H1 (cell line): ENCODE data around the gene LTBR. TPM values are rescaled to one million over a fixed set of nuclear protein-coding genes. Genes with fewer than 3 reads are reported as not detected.

Experiments used
- CTCF ChIA-PET: fragments of 300-600 bp; sonication (Branson Sonifier 250); formaldehyde crosslinking; loops from one replicate; lab custom pipeline; 2021; ENCODE audit not compliant: partially characterized antibody; lab: Charles Lee
- POLR2A ChIA-PET: fragments of 300-600 bp; sonication (Branson Sonifier 250); formaldehyde crosslinking; loops from one replicate; lab custom pipeline; 2021; ENCODE audit warnings: inconsistent platforms; ENCODE audit not compliant: partially characterized antibody; lab: Charles Lee
- DNase-seq, 2 experiments: peaks; one replicate each; pipeline versions ENCODE4 v3.0.0 to v3.0.0-alpha.2; 2010 to 2022; ENCODE audit warnings: low spot score in 2 of 2, low read depth in 1 of 2, mixed read lengths in 1 of 2
- FAIRE-seq: peaks from 2 replicates; lab custom pipeline; 2011; peaks lifted over from hg19 to GRCh38; lab: Jason Lieb, UNC
- H2AFZ ChIP-seq: 2 replicates; pipeline ENCODE4 v1.8.1; 2012; ENCODE audit warnings: low read length, inconsistent platforms
- H2AK5ac ChIP-seq: 2 replicates; pipeline ENCODE4 v1.6.1; 2013; ENCODE audit warnings: low read depth, low read length
- H2BK120ac ChIP-seq: replicated peaks from 2 replicates; pipeline ENCODE3; 2013; ENCODE audit warnings: low read depth, low read length, inconsistent platforms
- H2BK12ac ChIP-seq: 2 replicates; pipeline ENCODE4 v1.6.1; 2013; ENCODE audit warnings: low read depth, low read length
- H2BK15ac ChIP-seq: 2 replicates; pipeline ENCODE4 v1.6.1; 2013; ENCODE audit warnings: low read length
- H2BK20ac ChIP-seq: 2 replicates; pipeline ENCODE4 v1.6.1; 2013; ENCODE audit warnings: low read length
- H2BK5ac ChIP-seq: 2 replicates; pipeline ENCODE4 v1.6.1; 2013; ENCODE audit warnings: low read depth, low read length
- H3K14ac ChIP-seq: 2 replicates; pipeline ENCODE4 v1.6.1; 2013; ENCODE audit warnings: inconsistent platforms; ENCODE audit not compliant: insufficient read length
- H3K18ac ChIP-seq: 2 replicates; pipeline ENCODE4 v1.6.1; 2013; ENCODE audit warnings: low read length; ENCODE audit errors: extremely low read depth
- H3K23ac ChIP-seq: 2 replicates; pipeline ENCODE4 v1.6.1; 2013; ENCODE audit warnings: inconsistent platforms; ENCODE audit not compliant: insufficient read length
- H3K23me2 ChIP-seq: 2 replicates; pipeline ENCODE4 v1.6.1; 2013; ENCODE audit warnings: low read depth, low read length
- H3K27ac ChIP-seq: 2 replicates; pipeline ENCODE4 v1.6.1; 2011; ENCODE audit warnings: low read depth, low read length, inconsistent platforms
- H3K27me3 ChIP-seq, 4 experiments: replicated peaks in 1 of 4; 1 replicate in 1 of 4; 2 replicates in 3 of 4; pipeline versions ENCODE4 v1.6.1 to v1.8.1; 2011 to 2013; ENCODE audit warnings: low read length in 3 of 4, mild to moderate bottlenecking in 3 of 4, inconsistent platforms in 2 of 4, mixed read lengths in 2 of 4, moderate library complexity in 1 of 4; ENCODE audit not compliant: control insufficient read depth in 3 of 4, insufficient read depth in 3 of 4; ENCODE audit errors: extremely low read depth in 1 of 4
- H3K36me3 ChIP-seq, 4 experiments: 2 replicates each; pipeline versions ENCODE4 v1.6.1 to v1.8.1; 2011 to 2013; ENCODE audit warnings: mild to moderate bottlenecking in 4 of 4, low read length in 3 of 4, moderate library complexity in 2 of 4, control low read depth in 1 of 4, inconsistent platforms in 1 of 4; ENCODE audit not compliant: insufficient read depth in 4 of 4, control insufficient read depth in 2 of 4
- H3K4ac ChIP-seq: replicated peaks from 2 replicates; pipeline ENCODE3; 2013; ENCODE audit warnings: low read length, low read depth, mixed read lengths, inconsistent platforms; ENCODE audit not compliant: insufficient read length
- H3K4me1 ChIP-seq, 4 experiments: replicated peaks in 1 of 4; 1 replicate in 1 of 4; 2 replicates in 3 of 4; pipeline versions ENCODE4 v1.6.1 to v1.8.1; 2011 to 2013; ENCODE audit warnings: low read length in 3 of 4, inconsistent platforms in 2 of 4, mixed read lengths in 1 of 4; ENCODE audit not compliant: insufficient read depth in 4 of 4, control insufficient read depth in 3 of 4
- H3K4me2 ChIP-seq, 2 experiments: 2 replicates each; pipeline versions ENCODE4 v1.6.1 to v1.8.1; 2011 to 2013; ENCODE audit warnings: low read depth in 2 of 2, low read length in 2 of 2, control low read depth in 1 of 2, inconsistent platforms in 1 of 2, mild to moderate bottlenecking in 1 of 2; ENCODE audit not compliant: insufficient read depth in 1 of 2
- H3K4me3 ChIP-seq, 4 experiments: fragments of 200-600, 300-600 bp in 1 of 4; sonication (generic), shearing (Covaris generic), sonication (Bioruptor Twin) in 1 of 4; 2 replicates each; pipeline versions ENCODE4 v1.5.1 to v1.8.1; 2011 to 2016; ENCODE audit warnings: low read length in 4 of 4, low read depth in 3 of 4, control low read depth in 2 of 4, inconsistent platforms in 2 of 4, mild to moderate bottlenecking in 2 of 4, mixed read lengths in 1 of 4, moderate library complexity in 1 of 4; ENCODE audit not compliant: insufficient read depth in 2 of 4; ENCODE audit errors: extremely low read depth in 1 of 4
- H3K56ac ChIP-seq: replicated peaks from 2 replicates; pipeline ENCODE3; 2013; ENCODE audit warnings: low read depth, mild to moderate bottlenecking, mixed read lengths, low read length, inconsistent platforms; ENCODE audit not compliant: insufficient read length
- H3K79me1 ChIP-seq: 2 replicates; pipeline ENCODE4 v1.6.1; 2013; ENCODE audit warnings: low read depth, low read length, control low read depth
- H3K79me2 ChIP-seq, 2 experiments: 2 replicates each; pipeline versions ENCODE4 v1.6.1 to v1.8.1; 2012 to 2013; ENCODE audit warnings: low read length in 2 of 2, mild to moderate bottlenecking in 2 of 2, inconsistent platforms in 1 of 2; ENCODE audit not compliant: insufficient read depth in 2 of 2, control insufficient read depth in 1 of 2
- H3K9ac ChIP-seq, 4 experiments: replicated peaks in 1 of 4; 1 replicate in 1 of 4; 2 replicates in 3 of 4; pipeline versions ENCODE4 v1.6.1 to v1.8.1; 2011 to 2013; ENCODE audit warnings: low read depth in 3 of 4, low read length in 3 of 4, control low read depth in 2 of 4, mild to moderate bottlenecking in 2 of 4, moderate library complexity in 2 of 4, inconsistent platforms in 1 of 4; ENCODE audit errors: extremely low read depth in 1 of 4
- H3K9me3 ChIP-seq, 2 experiments: 2 replicates each; pipeline versions ENCODE4 v1.6.1 to v1.8.1; 2012 to 2013; ENCODE audit warnings: mild to moderate bottlenecking in 2 of 2, moderate library complexity in 2 of 2, control low read depth in 1 of 2, inconsistent platforms in 1 of 2, low read depth in 1 of 2, low read length in 1 of 2, mixed read lengths in 1 of 2; ENCODE audit not compliant: insufficient read depth in 2 of 2
- H4K20me1 ChIP-seq, 2 experiments: replicated peaks in 1 of 2; 2 replicates each; pipeline versions ENCODE3 to v1.8.1; 2011 to 2013; ENCODE audit warnings: inconsistent platforms in 2 of 2, low read length in 2 of 2, mild to moderate bottlenecking in 1 of 2; ENCODE audit not compliant: insufficient read depth in 2 of 2, control insufficient read depth in 1 of 2
- H4K5ac ChIP-seq: 2 replicates; pipeline ENCODE4 v1.6.1; 2013; ENCODE audit warnings: low read length, low read depth, mixed read lengths, inconsistent platforms; ENCODE audit not compliant: insufficient read length
- H4K8ac ChIP-seq: 2 replicates; pipeline ENCODE4 v1.8.0; 2013; ENCODE audit warnings: mild to moderate bottlenecking, moderate library complexity, low read length, inconsistent platforms; ENCODE audit not compliant: insufficient read depth; ENCODE audit errors: extremely low read depth
- H4K91ac ChIP-seq: replicated peaks from 2 replicates; pipeline ENCODE3; 2013; ENCODE audit warnings: low read length, mixed read lengths, inconsistent platforms; ENCODE audit not compliant: insufficient read length
- FOSL1 ChIP-seq: IDR thresholded peaks from 2 replicates; pipeline ENCODE4 v1.6.1; 2011; ENCODE audit warnings: mild to moderate bottlenecking, low read depth, low read length, moderate library complexity; ENCODE audit not compliant: insufficient read depth
- HDAC6 ChIP-seq: IDR thresholded peaks from one replicate; pipeline ENCODE4 v1.7.1; 2012; ENCODE audit warnings: low read depth, mild to moderate bottlenecking, inconsistent platforms, low read length, moderate library complexity
- MAFK ChIP-seq: IDR thresholded peaks from 2 replicates; pipeline ENCODE4 v1.6.1; 2012; ENCODE audit warnings: low read depth, mild to moderate bottlenecking, improper control_type of control experiment, low read length
- SIN3A ChIP-seq, 2 experiments: IDR thresholded peaks in 1 of 2; conservative IDR thresholded peaks in 1 of 2; 2 replicates each; pipeline ENCODE4 v1.6.1; 2011 to 2012; ENCODE audit warnings: low read length in 2 of 2, improper control_type of control experiment in 1 of 2, low read depth in 1 of 2, mild to moderate bottlenecking in 1 of 2
- WGBS, 2 experiments: shearing (Covaris generic) in 1 of 2; methylation state at CpG; one replicate each; pipeline versions ENCODE4 v1.1.6 to v1.1.7; 2013 to 2015; ENCODE audit warnings: low lambda C conversion rate in 2 of 2, mixed read lengths in 2 of 2, inconsistent platforms in 1 of 2, low coverage in 1 of 2, missing lambda C conversion rate in 1 of 2; ENCODE audit not compliant: insufficient replicate concordance in 2 of 2, insufficient coverage in 1 of 2, insufficient read length in 1 of 2; ENCODE audit errors: extremely low coverage in 1 of 2, missing lambda C conversion rate in 1 of 2; 5-methylcytosine and 5-hydroxymethylcytosine counted together
- polyA plus RNA-seq, 7 experiments: library from polyadenylated mRNA; depleted of rRNA in 3 of 7; stranded (reverse) in 5 of 7; unstranded in 2 of 7; fragments of >200 nt in 5 of 7; fragments of 200-250 nt in 2 of 7; gene quantifications; 1 replicate in 5 of 7; 2 replicates in 1 of 7; 4 replicates in 1 of 7; pipeline versions ENCODE4 v1.2.1 to v1.2.3, GENCODE V29; 2011 to 2013; ENCODE audit warnings: missing spikeins in 2 of 7, mixed read lengths in 2 of 7
- total RNA-seq: library from RNA; stranded (reverse); fragmentation: NEBNext Ultra II Directional; extraction: Animal tissue kit (Norgen Biotek cat#: 25700); gene quantifications from 2 replicates; pipeline ENCODE4 v1.2.1, GENCODE V29; 2021

Gene LTBR
- total and polyA plus RNA-seq, 2 of the 8 experiments (the other 6 are each of a cell fraction or from before 2014, with no cell fraction given), result 5.1 to 6.3 TPM

DNA sequence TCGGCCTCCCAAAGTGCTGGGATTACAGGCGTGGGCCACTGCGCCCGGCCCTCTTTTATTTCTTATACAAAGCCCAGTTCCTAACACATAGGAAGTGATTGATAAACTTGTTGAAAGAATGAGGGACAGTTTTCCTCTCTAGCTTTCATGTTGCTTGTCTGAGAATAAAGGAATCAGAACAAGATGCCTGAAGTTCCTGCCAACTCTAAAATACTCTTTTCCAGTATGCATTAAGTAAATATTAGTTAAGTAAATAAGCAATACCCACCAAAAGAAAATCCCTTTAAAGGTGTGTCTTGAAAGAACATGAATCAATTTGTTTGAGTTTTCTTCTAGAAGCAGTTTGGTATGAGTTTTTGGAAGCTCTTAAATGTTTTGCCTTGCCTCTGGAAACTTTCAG lies 36.4 kb downstream of the LTBR start:
- no peak for TF ChIP-seq MAFK
- TF ChIP-seq SIN3A (conservative IDR thresholded peaks at IDR 0.05 in 1 of 2, IDR thresholded peaks at IDR 0.05 in 1 of 2; ENCODE audit: low read depth in 1 of 2, low read length in 2 of 2), result no peak
- TF ChIP-seq FOSL1, result no peak
- TF ChIP-seq HDAC6, result no peak
- Histone ChIP-seq H3K27me3 (no peaks in the 10 kb centered on the region; a peak in 1 of 7 replicates), H2BK20ac (no peak overlapping the region), H3K9ac (no peak overlapping the region), H2AK5ac (no peak overlapping the region), H3K9me3 (no peaks in the 10 kb centered on the region), H3K79me1 (no peaks in the 10 kb centered on the region), H3K23ac (no peak overlapping the region), H3K14ac (no peak overlapping the region), H3K18ac (no peak overlapping the region), H2BK15ac (no peak overlapping the region), H3K56ac (no peak overlapping the region), H2BK12ac (no peak overlapping the region), H3K79me2 (no peaks in the 10 kb centered on the region), H3K4me3 (no peak overlapping the region), H4K91ac (no peak overlapping the region), H3K36me3 (no peaks in the 10 kb centered on the region), H3K4ac (no peak overlapping the region), H2BK5ac (no peak overlapping the region), H3K4me2 (no peak overlapping the region), H4K8ac (no peak overlapping the region), H2BK120ac (no peak overlapping the region), H3K27ac (no peak overlapping the region), H4K5ac (no peak overlapping the region), H3K4me1 (peaks cover 0 to 4% (median under 1%) of the 10 kb centered on the region in 4 experiments; a peak in 2 of 7 replicates), H2AFZ (no peak overlapping the region), H3K23me2 (no peaks in the 10 kb centered on the region), H4K20me1 (no peaks in the 10 kb centered on the region)
- DNase-seq, result no peak
- ChIA-PET CTCF (interaction anchor here (0.6 to 2.6 kb wide), 3 partner anchors 37 to 107 kb away, joined by 3 to 6 read pairs (median 3); no protein-coding TSS in a partner anchor), POLR2A (interaction anchor here (1.9 kb wide), 1 partner anchor 50 kb away, joined by 6 read pairs; the partner anchor contains the start of gene VAMP1)
- FAIRE-seq, result no peak
- 95% methylated on average over 4 of the region's 4 CpGs; no CpG with 5 or more reads in 1 of the 2 experiments for WGBS, 2 experiments
